PC-3 (cell line): ENCODE data around the gene KRTAP10-9.

Source experiments
- CTCF ChIP-seq: fragments of 300-600 bp; sonication (generic); conservative IDR thresholded peaks from 2 replicates; pipeline ENCODE4 v1.5.1; 2017; ENCODE audit warnings: antibody characterized with exemption, low read depth, mild to moderate bottlenecking, low read length
- EZH2 ChIP-seq: fragments of 300-600 bp; sonication (generic); IDR thresholded peaks from one replicate; pipeline ENCODE4 v1.6.1; 2017; ENCODE audit warnings: antibody characterized with exemption, mild to moderate bottlenecking, low read length; ENCODE audit not compliant: unreplicated experiment

- TF ChIP-seq CTCF (no peak), EZH2 (no peak)
These were observed 31.4 kb upstream of the KRTAP10-9 start for GRCh38 chr21:44595524-44595923.
